Liver (tissue), 9 donors: Measurements from ENCODE around the gene GABARAPL1. TPM values are rescaled to one million over a fixed set of nuclear protein-coding genes. Genes with fewer than 3 reads are reported as not detected.

ENCODE experiments used
- DNase-seq: peaks from one replicate; pipeline ENCODE4 v3.0.0-alpha.2; 2017; ENCODE audit warnings: low spot score
- H3K27ac ChIP-seq, 2 donors: one replicate each; pipeline ENCODE4 v1.7.0; 2013; ENCODE audit warnings: inconsistent platforms in 2 of 2, low read length in 2 of 2, control low read depth in 1 of 2, low read depth in 1 of 2, mild to moderate bottlenecking in 1 of 2
- H3K27me3 ChIP-seq, 4 donors: one replicate each; pipeline versions ENCODE4 v1.6.1 to v1.7.0; 2013; ENCODE audit warnings: low read length in 3 of 4, inconsistent platforms in 1 of 4, mild to moderate bottlenecking in 1 of 4, moderate library complexity in 1 of 4; ENCODE audit not compliant: control insufficient read depth in 4 of 4, insufficient read depth in 4 of 4
- H3K36me3 ChIP-seq, 4 donors: one replicate each; pipeline versions ENCODE4 v1.6.1 to v1.7.0; 2013; ENCODE audit warnings: low read length in 3 of 4, mild to moderate bottlenecking in 3 of 4, low read depth in 1 of 4, moderate library complexity in 1 of 4; ENCODE audit not compliant: control insufficient read depth in 4 of 4, insufficient read depth in 3 of 4
- H3K4me1 ChIP-seq, 4 donors: one replicate each; pipeline versions ENCODE4 v1.6.1 to v1.7.0; 2013; ENCODE audit warnings: low read length in 3 of 4, mild to moderate bottlenecking in 3 of 4, moderate library complexity in 1 of 4; ENCODE audit not compliant: control insufficient read depth in 4 of 4, insufficient read depth in 4 of 4
- H3K4me3 ChIP-seq, 3 donors: one replicate each; pipeline versions ENCODE4 v1.6.1 to v1.7.0; 2013; ENCODE audit warnings: low read length in 3 of 3, control low read depth in 1 of 3, low read depth in 1 of 3, mild to moderate bottlenecking in 1 of 3
- H3K9ac ChIP-seq, 2 donors: one replicate each; pipeline ENCODE4 v1.7.0; 2013; ENCODE audit warnings: low read length in 2 of 2, mild to moderate bottlenecking in 2 of 2, moderate library complexity in 2 of 2, control low read depth in 1 of 2, low read depth in 1 of 2
- H3K9me3 ChIP-seq, 4 donors: one replicate each; pipeline versions ENCODE4 v1.6.1 to v1.7.0; 2013; ENCODE audit warnings: low read length in 3 of 4; ENCODE audit not compliant: control insufficient read depth in 4 of 4
- ATF3 ChIP-seq: IDR thresholded peaks from 2 replicates; pipeline ENCODE4 v1.6.1; 2016; ENCODE audit warnings: antibody characterized with exemption
- EGR1 ChIP-seq, 2 donors: IDR thresholded peaks; 2 replicates each; pipeline ENCODE4 v1.6.1; 2016 to 2018; ENCODE audit warnings: antibody characterized with exemption in 2 of 2, low read depth in 2 of 2
- FOXA1 ChIP-seq: IDR thresholded peaks from 2 replicates; pipeline ENCODE4 v1.6.1; 2016; ENCODE audit warnings: antibody characterized with exemption
- GABPA ChIP-seq, 2 donors: IDR thresholded peaks in 1 of 2; conservative IDR thresholded peaks in 1 of 2; 2 replicates each; pipeline ENCODE4 v1.6.1; 2016; ENCODE audit warnings: antibody characterized with exemption in 2 of 2, mild to moderate bottlenecking in 1 of 2, moderate library complexity in 1 of 2
- HNF4A ChIP-seq, 2 donors: conservative IDR thresholded peaks; 2 replicates each; pipeline ENCODE4 v1.6.1; 2016; ENCODE audit warnings: antibody characterized with exemption in 2 of 2, mild to moderate bottlenecking in 2 of 2
- HNF4G ChIP-seq: IDR thresholded peaks from 2 replicates; pipeline ENCODE4 v1.6.1; 2016; ENCODE audit warnings: antibody characterized with exemption
- JUND ChIP-seq, 2 donors: IDR thresholded peaks; 2 replicates each; pipeline ENCODE4 v1.6.1; 2016; ENCODE audit warnings: antibody characterized with exemption in 2 of 2
- MAX ChIP-seq: IDR thresholded peaks from 2 replicates; pipeline ENCODE4 v1.6.1; 2016; ENCODE audit warnings: antibody characterized with exemption
- NR2F2 ChIP-seq: IDR thresholded peaks from 2 replicates; pipeline ENCODE4 v1.6.1; 2016; ENCODE audit warnings: antibody characterized with exemption
- RAD21 ChIP-seq, 2 donors: IDR thresholded peaks; 2 replicates each; pipeline ENCODE4 v1.6.1; 2016; ENCODE audit warnings: antibody characterized with exemption in 2 of 2, mild to moderate bottlenecking in 2 of 2
- REST ChIP-seq: IDR thresholded peaks from 2 replicates; pipeline ENCODE4 v1.6.1; 2016; ENCODE audit warnings: antibody characterized with exemption, mild to moderate bottlenecking
- RXRA ChIP-seq, 2 donors: IDR thresholded peaks; 2 replicates each; pipeline ENCODE4 v1.6.1; 2017 to 2018; ENCODE audit warnings: antibody characterized with exemption in 2 of 2, mild to moderate bottlenecking in 1 of 2
- SP1 ChIP-seq: IDR thresholded peaks from 2 replicates; pipeline ENCODE4 v1.6.1; 2018; ENCODE audit warnings: antibody characterized with exemption, mild to moderate bottlenecking
- TAF1 ChIP-seq: conservative IDR thresholded peaks from 2 replicates; pipeline ENCODE4 v1.6.1; 2016; ENCODE audit warnings: antibody characterized with exemption, mild to moderate bottlenecking
- YY1 ChIP-seq: IDR thresholded peaks from 2 replicates; pipeline ENCODE4 v1.6.1; 2016; ENCODE audit warnings: antibody characterized with exemption, mild to moderate bottlenecking
- ZBTB33 ChIP-seq: IDR thresholded peaks from 2 replicates; pipeline ENCODE4 v1.6.1; 2016; ENCODE audit warnings: antibody characterized with exemption
- WGBS: extraction: QIAGEN DNeasy Blood & Tissue Kit; methylation state at CpG from one replicate; pipeline ENCODE4 v1.1.7; 2013; 5-methylcytosine and 5-hydroxymethylcytosine counted together
- polyA plus RNA-seq, 2 donors: library from polyadenylated mRNA; stranded (reverse) in 1 of 2; unstranded in 1 of 2; fragments of 200-250 nt in 1 of 2; fragments of >200 nt in 1 of 2; fragmentation: Nextera tagmentation in 1 of 2; extraction: Ambion mirVana in 1 of 2; gene quantifications; one replicate each; pipeline versions ENCODE4 v1.2.1 to v1.2.3, GENCODE V29; 2013 to 2015
- total RNA-seq, 2 donors: library from RNA; depleted of rRNA; stranded (reverse); fragments of >200 nt; gene quantifications; one replicate each; pipeline ENCODE4 v1.2.3, GENCODE V29; 2014
- TF ChIP-seq, protein P1 (sequence below): fragments of 150-350 bp; IDR thresholded peaks from 2 replicates; pipeline ENCODE4 v1.5.1; 2017; ENCODE audit warnings: improper control_type of control experiment, low read depth, low read length; ENCODE audit not compliant: missing input control
- donor health status: healthy.
- donor health status: healthy.
- donor health status: healthy.
- donor health status: healthy.
- donor health status: healthy.

The GABARAPL1 gene
- total and polyA plus RNA-seq, 4 donors = 18.0 to 118 (median 53.0) TPM

DNA sequence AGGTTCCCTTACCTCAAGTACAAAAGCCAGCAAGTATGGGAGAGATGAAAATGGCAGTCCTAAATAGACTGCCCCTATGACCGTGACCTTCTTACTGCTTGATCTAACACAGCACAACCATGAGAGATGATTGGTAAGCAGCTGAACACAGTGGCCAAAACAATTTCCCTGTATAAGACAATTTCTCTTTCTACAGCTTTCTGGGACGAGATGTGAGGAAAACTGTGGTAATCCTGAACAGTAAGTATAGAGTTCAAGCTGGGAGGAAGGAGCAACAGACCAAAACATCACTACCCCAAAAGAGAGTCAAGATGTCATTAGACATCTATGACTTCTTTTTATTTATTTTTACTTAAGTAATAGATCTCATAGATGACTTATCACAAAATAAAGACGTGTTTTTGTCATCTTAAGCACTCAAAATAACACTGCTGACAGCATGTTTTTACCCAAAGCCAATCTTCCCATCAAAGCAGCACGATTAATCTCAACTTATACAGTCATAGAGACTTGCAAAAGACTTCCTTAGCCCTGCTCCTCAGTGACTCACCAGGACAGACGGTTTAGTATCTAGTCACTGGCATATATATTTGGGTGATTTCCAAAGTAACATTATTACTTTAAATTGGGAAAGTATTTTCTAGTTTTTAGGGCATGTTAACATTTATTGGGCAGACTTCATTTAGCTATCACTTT is 30.2 kb upstream of the GABARAPL1 start:
- WGBS = 54% methylated on average over 5 of the region's 5 CpGs
- DNase-seq = no peak
- TF ChIP-seq GABPA (IDR thresholded peaks at IDR 0.05 in 1 of 2, conservative IDR thresholded peaks at IDR 0.05 in 1 of 2) (no peak), JUND (IDR thresholded peaks at IDR 0.05) (no peak), ATF3 (no peak), HNF4A (conservative IDR thresholded peaks at IDR 0.05) (no peak), MAX (no peak), RXRA (IDR thresholded peaks at IDR 0.05) (no peak), FOXA1 (no peak), YY1 (no peak), TAF1 (no peak), RAD21 (IDR thresholded peaks at IDR 0.05) (no peak)
- TF ChIP-seq, protein P1, sequence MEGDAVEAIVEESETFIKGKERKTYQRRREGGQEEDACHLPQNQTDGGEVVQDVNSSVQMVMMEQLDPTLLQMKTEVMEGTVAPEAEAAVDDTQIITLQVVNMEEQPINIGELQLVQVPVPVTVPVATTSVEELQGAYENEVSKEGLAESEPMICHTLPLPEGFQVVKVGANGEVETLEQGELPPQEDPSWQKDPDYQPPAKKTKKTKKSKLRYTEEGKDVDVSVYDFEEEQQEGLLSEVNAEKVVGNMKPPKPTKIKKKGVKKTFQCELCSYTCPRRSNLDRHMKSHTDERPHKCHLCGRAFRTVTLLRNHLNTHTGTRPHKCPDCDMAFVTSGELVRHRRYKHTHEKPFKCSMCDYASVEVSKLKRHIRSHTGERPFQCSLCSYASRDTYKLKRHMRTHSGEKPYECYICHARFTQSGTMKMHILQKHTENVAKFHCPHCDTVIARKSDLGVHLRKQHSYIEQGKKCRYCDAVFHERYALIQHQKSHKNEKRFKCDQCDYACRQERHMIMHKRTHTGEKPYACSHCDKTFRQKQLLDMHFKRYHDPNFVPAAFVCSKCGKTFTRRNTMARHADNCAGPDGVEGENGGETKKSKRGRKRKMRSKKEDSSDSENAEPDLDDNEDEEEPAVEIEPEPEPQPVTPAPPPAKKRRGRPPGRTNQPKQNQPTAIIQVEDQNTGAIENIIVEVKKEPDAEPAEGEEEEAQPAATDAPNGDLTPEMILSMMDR = no peak
- Histone ChIP-seq H3K9ac (no peak overlapping the region), H3K27ac (no peak overlapping the region), H3K27me3 (peaks cover 0 to 9% (median 0%) of the 10 kb centered on the region in 4 donors), H3K36me3 (no peaks in the 10 kb centered on the region), H3K4me3 (no peak overlapping the region), H3K9me3 (no peaks in the 10 kb centered on the region), H3K4me1 (no peaks in the 10 kb centered on the region)

DNA sequence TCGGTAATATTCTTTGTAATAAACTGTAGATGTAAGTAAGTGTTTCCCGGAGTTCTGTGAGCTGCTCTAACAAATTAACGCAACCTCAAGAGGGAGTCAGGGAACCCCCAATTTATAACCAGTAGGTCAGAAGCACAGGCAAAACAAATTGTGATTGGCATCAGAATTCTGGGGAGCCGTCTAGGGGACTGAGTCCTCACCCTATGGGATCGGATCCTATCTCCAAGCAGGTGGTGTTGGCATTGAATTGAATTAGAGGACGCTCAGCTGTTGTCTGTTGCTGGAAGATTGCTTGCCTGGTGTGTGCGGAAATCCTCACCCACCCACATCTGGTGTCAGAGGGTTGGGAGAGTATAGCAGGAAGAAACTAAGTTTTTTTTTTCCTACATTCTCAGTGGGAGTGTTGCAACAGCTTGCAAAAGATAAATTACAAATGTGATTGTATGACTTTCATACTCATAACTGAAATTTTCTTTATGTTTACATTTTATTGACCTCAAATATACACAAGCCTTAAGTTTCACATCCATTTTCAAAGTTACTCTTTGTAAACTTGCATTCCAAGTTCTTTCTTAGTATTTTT is 28.3 kb upstream of the GABARAPL1 start:
- no peak overlapping the region for H3K9ac ChIP-seq
- no peak overlapping the region for H3K4me3 ChIP-seq
- H3K27me3 ChIP-seq = peaks cover 0 to 6% (median 0%) of the 10 kb centered on the region in 4 donors
- H3K27ac ChIP-seq = no peak overlapping the region
- no peak for DNase-seq
- no peak for TF ChIP-seq HNF4A (conservative IDR thresholded peaks at IDR 0.05)
- H3K4me1 ChIP-seq = no peaks in the 10 kb centered on the region
- H3K36me3 ChIP-seq = no peaks in the 10 kb centered on the region
- WGBS = 67% methylated on average over 7 of the region's 7 CpGs
- H3K9me3 ChIP-seq = no peaks in the 10 kb centered on the region

DNA sequence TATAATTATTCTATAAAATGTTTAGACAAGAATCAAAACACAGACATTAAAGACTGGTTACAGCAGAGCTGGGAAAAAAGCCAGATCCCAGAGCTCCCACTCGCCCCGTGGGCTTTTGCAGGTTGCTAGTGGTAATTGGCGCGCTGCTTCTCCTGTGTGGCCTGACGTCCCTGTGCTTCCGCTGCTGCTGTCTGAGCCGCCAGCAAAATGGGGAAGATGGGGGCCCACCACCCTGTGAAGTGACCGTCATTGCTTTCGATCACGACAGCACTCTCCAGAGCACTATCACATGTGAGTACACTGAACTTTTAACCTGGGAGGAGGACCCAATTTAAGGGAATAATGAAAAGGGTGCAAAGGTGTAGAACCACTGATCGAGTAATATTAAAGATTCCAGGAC is 26.4 kb upstream of the GABARAPL1 start:
- Histone ChIP-seq H3K9ac (no peak overlapping the region), H3K4me1 (no peaks in the 10 kb centered on the region), H3K27me3 (peaks cover 0 to 6% (median 0%) of the 10 kb centered on the region in 4 donors), H3K36me3 (no peaks in the 10 kb centered on the region), H3K27ac (no peak overlapping the region), H3K4me3 (no peak overlapping the region), H3K9me3 (no peaks in the 10 kb centered on the region)
- DNase-seq = no peak
- 71% methylated on average over 11 of the region's 11 CpGs for WGBS
- no peak for TF ChIP-seq REST
- no peak for TF ChIP-seq RAD21 (IDR thresholded peaks at IDR 0.05)
- no peak for TF ChIP-seq NR2F2
- TF ChIP-seq SP1 = no peak
- TF ChIP-seq TAF1 = no peak
- TF ChIP-seq EGR1 (IDR thresholded peaks at IDR 0.05; ENCODE audit: low read depth in 2 of 2) = no peak
- TF ChIP-seq ATF3 = no peak
- no peak for TF ChIP-seq HNF4G
- TF ChIP-seq YY1 = no peak
- TF ChIP-seq FOXA1 = no peak
- TF ChIP-seq GABPA (IDR thresholded peaks at IDR 0.05 in 1 of 2, conservative IDR thresholded peaks at IDR 0.05 in 1 of 2) = no peak
- TF ChIP-seq RXRA (IDR thresholded peaks at IDR 0.05) = no peak
- no peak for TF ChIP-seq ZBTB33
